ENCODE results near the gene ASPRV1. TPM values are rescaled to one million over a fixed set of nuclear protein-coding genes. Genes with fewer than 3 reads are reported as not detected.
"Not testable (repeated sequence)": the region's sequence is repeated elsewhere in the genome, so short reads cannot be mapped to it uniquely, and the experiment has no call there.

ASPRV1 gene
- total RNA-seq, 1 experiment from 2014 or later, result 0.95 TPM

- Histone ChIP-seq H3K4me3 (no peak overlapping the region), H3K27ac (no peak overlapping the region), H3K9me3 (replicated peaks) (no peaks in the 10 kb centered on the region), H3K36me3 (no peaks in the 10 kb centered on the region), H3K27me3 (no peaks in the 10 kb centered on the region; the same call in 1 of the 2 replicates), H3K4me1 (peaks cover 14% of the 10 kb centered on the region; the same call in 1 of the 2 replicates)
- DNase-seq, result no peak
Measured at GRCh38 chr2:69958480-69958879, 3.0 kb downstream of the ASPRV1 start.

GRCh38 chr2:69957965-69958364 lies 3.5 kb downstream of the ASPRV1 start:
- no peaks in the 10 kb centered on the region for H3K36me3 ChIP-seq
- H3K27ac ChIP-seq, result no peak overlapping the region
- no peaks in the 10 kb centered on the region; the same call in 1 of the 2 replicates for H3K27me3 ChIP-seq
- H3K4me3 ChIP-seq, result no peak overlapping the region
- H3K9me3 ChIP-seq (replicated peaks), result no peaks in the 10 kb centered on the region
- peak; percentile 82 to 88 for DNase-seq
- H3K4me1 ChIP-seq, result peaks cover 14% of the 10 kb centered on the region; the same call in 1 of the 2 replicates

GRCh38 chr2:69956475-69956979 lies 4.9 kb downstream of the ASPRV1 start:
- Histone ChIP-seq H3K4me3 (no peak overlapping the region), H3K36me3 (no peaks in the 10 kb centered on the region), H3K27ac (no peak overlapping the region), H3K4me1 (peaks cover 14% of the 10 kb centered on the region; the same call in 1 of the 2 replicates), H3K27me3 (no peaks in the 10 kb centered on the region; the same call in 1 of the 2 replicates), H3K9me3 (replicated peaks) (no peaks in the 10 kb centered on the region)
- no peak for DNase-seq

- Histone ChIP-seq H3K4me3 (no peak overlapping the region), H3K9me3 (replicated peaks) (no peaks in the 10 kb centered on the region), H3K4me1 (peaks cover 14% of the 10 kb centered on the region; the same call in 1 of the 2 replicates), H3K27me3 (no peaks in the 10 kb centered on the region; the same call in 1 of the 2 replicates), H3K27ac (no peak overlapping the region), H3K36me3 (no peaks in the 10 kb centered on the region)
- DNase-seq, result no peak
Measured at GRCh38 chr2:69955029-69955428, 6.4 kb downstream of the ASPRV1 start.

DNA sequence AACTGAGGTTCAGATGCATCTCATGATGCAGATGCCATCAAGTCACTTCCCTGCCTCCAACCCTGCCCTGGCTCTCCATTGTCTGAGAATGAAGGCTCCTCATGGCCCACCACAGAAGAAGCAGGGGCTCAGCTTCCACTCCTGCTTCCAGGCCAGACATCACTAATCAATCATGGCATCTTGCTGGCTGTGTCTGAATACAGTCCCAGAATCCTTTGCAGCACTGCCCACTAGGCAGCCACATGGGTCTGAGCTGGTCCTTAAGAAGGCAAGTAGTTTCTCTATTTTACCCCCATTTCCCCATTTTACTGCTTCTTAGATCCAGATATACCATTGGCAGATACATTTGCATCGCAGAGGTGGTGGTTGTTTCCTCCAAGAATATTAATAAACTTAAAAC lies 7.3 kb downstream of the ASPRV1 start:
- Histone ChIP-seq H3K4me3 (no peak overlapping the region), H3K36me3 (no peaks in the 10 kb centered on the region), H3K27ac (no peak overlapping the region), H3K27me3 (no peaks in the 10 kb centered on the region; the same call in none of the 2 replicates), H3K9me3 (replicated peaks) (no peaks in the 10 kb centered on the region), H3K4me1 (peaks cover 14% of the 10 kb centered on the region; the same call in 1 of the 2 replicates)
- peak in 1 of 2 experiments; percentile 26 for DNase-seq

- no peak overlapping the region for H3K27ac ChIP-seq
- H3K4me1 ChIP-seq, result peaks cover 4% of the 10 kb centered on the region; the same call in 1 of the 2 replicates
- H3K9me3 ChIP-seq (replicated peaks), result no peaks in the 10 kb centered on the region
- no peak for DNase-seq
- H3K36me3 ChIP-seq, result no peaks in the 10 kb centered on the region
- H3K27me3 ChIP-seq, result no peaks in the 10 kb centered on the region; the same call in none of the 2 replicates
- no peak overlapping the region for H3K4me3 ChIP-seq
Measured at GRCh38 chr2:69952336-69953115, 8.9 kb downstream of the ASPRV1 start.

- not testable (repeated sequence) for DNase-seq; H3K27me3 ChIP-seq; H3K9me3 ChIP-seq (replicated peaks); H3K36me3 ChIP-seq; H3K27ac ChIP-seq; H3K4me3 ChIP-seq; H3K4me1 ChIP-seq
Measured at GRCh38 chr2:69950671-69951070, 10.8 kb downstream of the ASPRV1 start.

- Histone ChIP-seq H3K27ac (no peak overlapping the region), H3K9me3 (replicated peaks) (no peaks in the 10 kb centered on the region), H3K36me3 (no peaks in the 10 kb centered on the region), H3K27me3 (no peaks in the 10 kb centered on the region; the same call in none of the 2 replicates), H3K4me3 (no peak overlapping the region), H3K4me1 (peaks cover 6% of the 10 kb centered on the region; the same call in 1 of the 2 replicates)
- DNase-seq, result no peak
Measured at GRCh38 chr2:69950241-69950640, 11.2 kb downstream of the ASPRV1 start.

GRCh38 chr2:69948963-69949645 lies 12.3 kb downstream of the ASPRV1 start:
- Histone ChIP-seq H3K4me3 (peak overlapping the region; percentile 48), H3K4me1 (peaks cover 6% of the 10 kb centered on the region; the same call in 1 of the 2 replicates), H3K9me3 (replicated peaks) (no peaks in the 10 kb centered on the region), H3K36me3 (no peaks in the 10 kb centered on the region), H3K27me3 (no peaks in the 10 kb centered on the region; the same call in none of the 2 replicates), H3K27ac (no peak overlapping the region)
- DNase-seq, result no peak

DNA sequence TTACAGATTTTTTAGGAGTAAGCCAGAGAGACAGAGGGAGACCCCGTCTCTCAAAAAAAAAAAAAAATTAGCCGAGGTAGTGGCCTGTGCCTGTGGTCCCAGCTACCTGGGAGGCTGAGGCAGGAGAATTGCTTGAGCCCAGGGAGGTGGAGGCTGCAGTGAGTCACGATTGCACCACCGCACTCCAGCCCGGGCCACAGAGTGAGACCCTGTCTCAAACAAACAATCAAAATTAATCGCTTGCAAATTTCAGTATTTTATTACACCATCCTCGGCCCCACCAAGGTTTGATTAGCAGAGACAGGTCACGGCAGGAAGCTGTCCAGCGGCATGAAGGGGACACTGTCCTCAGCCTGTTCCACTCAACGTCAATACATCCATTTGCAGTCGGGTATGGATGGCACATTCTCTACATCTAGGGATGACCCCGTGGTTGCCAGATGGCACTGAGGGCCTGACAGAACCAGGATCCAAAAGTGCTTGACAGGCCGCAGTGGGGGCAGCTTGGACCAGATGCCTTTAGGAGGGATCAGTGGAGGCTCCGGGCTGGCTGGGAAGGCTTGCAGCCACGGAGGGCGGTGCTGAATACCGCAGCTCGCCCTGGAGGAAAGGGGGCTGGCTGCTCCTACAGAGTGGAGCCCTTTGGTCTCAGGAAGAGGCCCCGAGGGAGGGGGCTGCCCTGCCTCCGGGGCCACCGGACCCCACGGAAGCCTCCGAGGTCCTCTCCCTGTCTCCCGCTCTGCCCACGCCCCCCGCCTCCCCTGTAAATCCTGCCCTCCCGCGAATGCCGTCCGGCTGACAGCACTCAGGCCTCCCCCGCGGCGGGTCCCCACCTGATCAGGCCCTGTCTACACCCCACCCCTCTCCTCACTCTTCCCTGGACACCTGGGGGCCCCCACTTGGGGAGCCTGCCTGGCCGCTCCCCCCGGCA lies 13.1 kb downstream of the ASPRV1 start:
- H3K36me3 ChIP-seq, result no peaks in the 10 kb centered on the region
- peak; percentile 28 to 39 for DNase-seq
- no peaks in the 10 kb centered on the region for H3K9me3 ChIP-seq (replicated peaks)
- H3K4me3 ChIP-seq, result peak overlapping the region; percentile 48
- peaks cover 6% of the 10 kb centered on the region; the same call in 1 of the 2 replicates for H3K4me1 ChIP-seq
- no peak overlapping the region for H3K27ac ChIP-seq
- H3K27me3 ChIP-seq, result no peaks in the 10 kb centered on the region; the same call in 1 of the 2 replicates

GRCh38 chr2:69947325-69947931 lies 14.0 kb downstream of the ASPRV1 start:
- Histone ChIP-seq H3K36me3 (no peaks in the 10 kb centered on the region), H3K27me3 (no peaks in the 10 kb centered on the region; the same call in 1 of the 2 replicates), H3K27ac (no peak overlapping the region), H3K4me3 (no peak overlapping the region), H3K4me1 (peaks cover 6% of the 10 kb centered on the region; the same call in 1 of the 2 replicates), H3K9me3 (replicated peaks) (no peaks in the 10 kb centered on the region)
- DNase-seq, result no peak

DNA sequence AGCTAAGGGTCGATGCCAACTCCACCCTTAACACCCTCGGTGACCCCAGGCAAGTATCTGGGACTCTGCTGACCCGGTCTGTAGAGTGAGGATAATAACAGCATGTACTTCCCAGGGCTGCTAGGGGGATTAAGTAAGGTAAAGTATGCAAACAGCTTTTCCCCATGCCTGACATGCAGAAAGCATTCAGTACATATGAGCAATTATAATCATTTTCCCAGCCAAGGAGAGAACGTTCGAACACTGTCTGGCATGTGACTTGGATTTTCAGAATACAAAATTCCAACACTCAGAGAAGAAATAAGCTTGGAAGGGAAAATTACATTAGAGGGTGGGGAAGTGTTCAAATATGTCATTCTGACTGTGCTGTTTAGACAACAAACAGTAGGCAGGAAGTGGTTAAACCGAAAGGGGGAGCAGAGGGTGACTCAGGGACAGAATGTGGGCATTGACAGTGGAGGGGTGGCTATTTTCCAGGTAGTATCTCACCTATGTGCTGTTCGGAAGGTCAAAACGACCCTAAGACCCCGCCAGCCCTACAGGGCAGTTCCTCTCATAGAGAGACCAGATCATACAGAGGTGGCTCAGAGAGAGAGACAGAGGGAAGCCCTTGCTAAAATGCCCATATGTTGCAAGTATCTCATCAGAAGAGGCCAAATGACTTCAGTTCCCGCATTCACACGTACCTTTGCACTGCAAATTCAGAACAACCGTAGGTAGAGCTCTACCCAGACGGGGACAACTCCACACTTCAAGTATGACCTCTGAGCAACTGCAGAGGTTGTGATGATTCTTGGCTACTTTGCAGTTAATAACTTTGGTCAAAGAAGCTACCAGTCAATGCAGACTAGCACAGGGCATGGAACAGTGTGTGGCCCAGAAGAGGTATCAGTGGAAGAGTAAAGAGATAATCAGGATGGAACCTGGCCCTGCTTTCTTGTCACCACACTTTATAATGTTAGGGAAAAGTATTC lies 14.8 kb downstream of the ASPRV1 start:
- DNase-seq, result no peak
- Histone ChIP-seq H3K4me3 (no peak overlapping the region), H3K4me1 (peaks cover 6% of the 10 kb centered on the region; the same call in 1 of the 2 replicates), H3K9me3 (replicated peaks) (no peaks in the 10 kb centered on the region), H3K36me3 (no peaks in the 10 kb centered on the region), H3K27ac (no peak overlapping the region), H3K27me3 (no peaks in the 10 kb centered on the region; the same call in 1 of the 2 replicates)

GRCh38 chr2:69945941-69946340 lies 15.5 kb downstream of the ASPRV1 start:
- no peaks in the 10 kb centered on the region for H3K9me3 ChIP-seq (replicated peaks)
- no peaks in the 10 kb centered on the region; the same call in 1 of the 2 replicates for H3K27me3 ChIP-seq
- no peak overlapping the region for H3K27ac ChIP-seq
- H3K36me3 ChIP-seq, result no peaks in the 10 kb centered on the region
- H3K4me1 ChIP-seq, result peaks cover 6% of the 10 kb centered on the region; the same call in 1 of the 2 replicates
- H3K4me3 ChIP-seq, result no peak overlapping the region
- DNase-seq, result no peak

Measured in SJCRH30 (cell line).